Esophagus muscularis mucosa (tissue), 4 donors: ENCODE data around the gene S100A7.

Experiments
- EP300 ChIP-seq: sonication (generic); formaldehyde crosslinking; IDR thresholded peaks from one replicate; pipeline ENCODE4 v1.6.1; 2017; ENCODE audit warnings: antibody characterized with exemption
- POLR2A ChIP-seq: fragments of 450-650 bp; IDR thresholded peaks from one replicate; pipeline ENCODE4 v1.6.1; 2017; ENCODE audit warnings: antibody characterized with exemption, moderate library complexity, mild to moderate bottlenecking, low read depth
- POLR2AphosphoS5 ChIP-seq, 2 donors: sonication (generic); formaldehyde crosslinking; IDR thresholded peaks; one replicate each; pipeline ENCODE4 v1.6.1; 2017; ENCODE audit warnings: antibody characterized with exemption in 2 of 2
- TF ChIP-seq, protein P1 (sequence below), 3 experiments: fragments of 200-600 bp in 2 of 3; fragments of 450-650 bp in 1 of 3; sonication (generic) in 2 of 3; IDR thresholded peaks; one replicate each; pipeline ENCODE4 v1.5.1; 2017 to 2019; ENCODE audit warnings: antibody characterized with exemption in 3 of 3, mild to moderate bottlenecking in 2 of 3, moderate library complexity in 1 of 3

DNA sequence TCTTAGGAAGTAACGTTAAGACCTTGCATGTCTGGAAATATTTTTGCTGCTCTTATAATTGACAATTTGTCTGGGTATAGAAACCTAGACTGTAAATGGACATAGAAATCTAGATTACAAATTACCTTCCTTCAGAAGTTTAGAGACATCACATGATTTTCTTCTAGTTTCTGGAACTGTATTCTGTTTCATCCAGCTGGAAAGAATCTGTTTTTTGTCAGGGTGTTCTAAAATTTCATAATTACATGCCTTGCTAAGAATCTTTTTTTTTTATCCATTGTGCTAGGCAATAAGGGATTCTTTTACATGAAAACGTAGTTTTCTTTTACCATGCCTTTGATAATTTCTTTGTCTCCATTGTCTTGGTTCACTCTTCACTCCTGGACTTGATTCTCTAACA is 20.7 kb upstream of the S100A7 start:
- TF ChIP-seq, protein P1, sequence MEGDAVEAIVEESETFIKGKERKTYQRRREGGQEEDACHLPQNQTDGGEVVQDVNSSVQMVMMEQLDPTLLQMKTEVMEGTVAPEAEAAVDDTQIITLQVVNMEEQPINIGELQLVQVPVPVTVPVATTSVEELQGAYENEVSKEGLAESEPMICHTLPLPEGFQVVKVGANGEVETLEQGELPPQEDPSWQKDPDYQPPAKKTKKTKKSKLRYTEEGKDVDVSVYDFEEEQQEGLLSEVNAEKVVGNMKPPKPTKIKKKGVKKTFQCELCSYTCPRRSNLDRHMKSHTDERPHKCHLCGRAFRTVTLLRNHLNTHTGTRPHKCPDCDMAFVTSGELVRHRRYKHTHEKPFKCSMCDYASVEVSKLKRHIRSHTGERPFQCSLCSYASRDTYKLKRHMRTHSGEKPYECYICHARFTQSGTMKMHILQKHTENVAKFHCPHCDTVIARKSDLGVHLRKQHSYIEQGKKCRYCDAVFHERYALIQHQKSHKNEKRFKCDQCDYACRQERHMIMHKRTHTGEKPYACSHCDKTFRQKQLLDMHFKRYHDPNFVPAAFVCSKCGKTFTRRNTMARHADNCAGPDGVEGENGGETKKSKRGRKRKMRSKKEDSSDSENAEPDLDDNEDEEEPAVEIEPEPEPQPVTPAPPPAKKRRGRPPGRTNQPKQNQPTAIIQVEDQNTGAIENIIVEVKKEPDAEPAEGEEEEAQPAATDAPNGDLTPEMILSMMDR (IDR thresholded peaks at IDR 0.05) = no peak
- TF ChIP-seq EP300 (no peak), POLR2A (no peak), POLR2AphosphoS5 (IDR thresholded peaks at IDR 0.05) (no peak)
